Sigmoid colon (tissue), 7 donors: Measurements from ENCODE around the gene POLR2M. TPM values are rescaled to one million over a fixed set of nuclear protein-coding genes. Genes with fewer than 3 reads are reported as not detected.

Experiments used
- DNase-seq: peaks from one replicate; pipeline ENCODE4 v3.0.0-alpha.2; 2019
- H3K27ac ChIP-seq, 4 donors: fragments of 200-600 bp; sonication (generic); one replicate each; pipeline ENCODE4 v1.5.1; 2016 to 2019; ENCODE audit warnings: mild to moderate bottlenecking in 1 of 4
- H3K27me3 ChIP-seq, 3 donors: fragments of 200-600 bp; sonication (generic); one replicate each; pipeline ENCODE4 v1.5.1; 2019; ENCODE audit warnings: mild to moderate bottlenecking in 1 of 3
- H3K36me3 ChIP-seq, 4 donors: fragments of 200-600 bp; sonication (generic); one replicate each; pipeline ENCODE4 v1.5.1; 2016 to 2019
- H3K4me1 ChIP-seq, 4 donors: fragments of 200-600 bp; sonication (generic); one replicate each; pipeline ENCODE4 v1.5.1; 2017 to 2019
- H3K4me3 ChIP-seq, 4 donors: fragments of 200-600 bp; sonication (generic); one replicate each; pipeline ENCODE4 v1.5.1; 2017 to 2019; ENCODE audit warnings: mild to moderate bottlenecking in 2 of 4, moderate library complexity in 1 of 4
- H3K9me3 ChIP-seq, 4 donors: fragments of 200-600 bp in 3 of 4; sonication (generic) in 3 of 4; one replicate each; pipeline versions ENCODE4 v1.5.1 to v1.6.1; 2013 to 2019
- EP300 ChIP-seq, 4 donors: sonication (generic); formaldehyde crosslinking; IDR thresholded peaks; one replicate each; pipeline ENCODE4 v1.6.1; 2017; ENCODE audit warnings: antibody characterized with exemption in 4 of 4
- POLR2A ChIP-seq, 2 donors: fragments of 450-650 bp; IDR thresholded peaks; one replicate each; pipeline ENCODE4 v1.6.1; 2016; ENCODE audit warnings: antibody characterized with exemption in 2 of 2, mild to moderate bottlenecking in 2 of 2, moderate library complexity in 2 of 2
- POLR2AphosphoS5 ChIP-seq, 4 donors: sonication (generic); formaldehyde crosslinking; IDR thresholded peaks; one replicate each; pipeline ENCODE4 v1.6.1; 2017; ENCODE audit warnings: antibody characterized with exemption in 4 of 4
- WGBS, 2 donors: extraction: QIAGEN DNeasy Blood & Tissue Kit; methylation state at CpG; one replicate each; pipeline ENCODE4 v1.1.7; 2013; 5-methylcytosine and 5-hydroxymethylcytosine counted together
- intact Hi-C: fragments of 100-400 bp; cut with DNase I; formaldehyde crosslinking; loops from one replicate; pipeline ENCODE4 v1.15.1; 2023
- polyA plus RNA-seq, 3 donors: library from polyadenylated mRNA; stranded (reverse); fragments of 200-250 nt; gene quantifications; one replicate each; pipeline ENCODE4 v1.2.3, GENCODE V29; 2013
- total RNA-seq, 4 donors: library from RNA; depleted of rRNA; stranded (reverse); fragments of >200 nt; gene quantifications; one replicate each; pipeline ENCODE4 v1.1.0, GENCODE V29; 2016
- TF ChIP-seq, protein P1 (sequence below), 4 experiments: fragments of 450-650 bp in 3 of 4; fragments of 200-600 bp in 1 of 4; IDR thresholded peaks; one replicate each; pipeline ENCODE4 v1.5.1; 2016 to 2019; ENCODE audit warnings: antibody characterized with exemption in 4 of 4, mild to moderate bottlenecking in 3 of 4, moderate library complexity in 2 of 4
- donor health status: healthy with polysubstance abuse.
- donor health status: Bipolar disorder and iron deficiency.
- donor health status: healthy.

The POLR2M gene
- total and polyA plus RNA-seq, 7 donors = 42.0 to 264 (median 119) TPM

GRCh38 chr15:57698243-57698642 is 8.3 kb upstream of the POLR2M start:
- H3K4me1 ChIP-seq = peaks cover 0 to 18% (median 10%) of the 10 kb centered on the region in 4 donors
- TF ChIP-seq POLR2AphosphoS5 (IDR thresholded peaks at IDR 0.05) (no peak), POLR2A (IDR thresholded peaks at IDR 0.05) (no peak), EP300 (IDR thresholded peaks at IDR 0.05) (no peak)
- TF ChIP-seq, protein P1, sequence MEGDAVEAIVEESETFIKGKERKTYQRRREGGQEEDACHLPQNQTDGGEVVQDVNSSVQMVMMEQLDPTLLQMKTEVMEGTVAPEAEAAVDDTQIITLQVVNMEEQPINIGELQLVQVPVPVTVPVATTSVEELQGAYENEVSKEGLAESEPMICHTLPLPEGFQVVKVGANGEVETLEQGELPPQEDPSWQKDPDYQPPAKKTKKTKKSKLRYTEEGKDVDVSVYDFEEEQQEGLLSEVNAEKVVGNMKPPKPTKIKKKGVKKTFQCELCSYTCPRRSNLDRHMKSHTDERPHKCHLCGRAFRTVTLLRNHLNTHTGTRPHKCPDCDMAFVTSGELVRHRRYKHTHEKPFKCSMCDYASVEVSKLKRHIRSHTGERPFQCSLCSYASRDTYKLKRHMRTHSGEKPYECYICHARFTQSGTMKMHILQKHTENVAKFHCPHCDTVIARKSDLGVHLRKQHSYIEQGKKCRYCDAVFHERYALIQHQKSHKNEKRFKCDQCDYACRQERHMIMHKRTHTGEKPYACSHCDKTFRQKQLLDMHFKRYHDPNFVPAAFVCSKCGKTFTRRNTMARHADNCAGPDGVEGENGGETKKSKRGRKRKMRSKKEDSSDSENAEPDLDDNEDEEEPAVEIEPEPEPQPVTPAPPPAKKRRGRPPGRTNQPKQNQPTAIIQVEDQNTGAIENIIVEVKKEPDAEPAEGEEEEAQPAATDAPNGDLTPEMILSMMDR (IDR thresholded peaks at IDR 0.05) = no peak
- H3K27ac ChIP-seq = no peak overlapping the region
- intact Hi-C loops = no loop called here
- H3K4me3 ChIP-seq = no peak overlapping the region
- no peaks in the 10 kb centered on the region for H3K9me3 ChIP-seq
- no peak for DNase-seq
- H3K27me3 ChIP-seq = no peaks in the 10 kb centered on the region
- H3K36me3 ChIP-seq = no peaks in the 10 kb centered on the region

DNA sequence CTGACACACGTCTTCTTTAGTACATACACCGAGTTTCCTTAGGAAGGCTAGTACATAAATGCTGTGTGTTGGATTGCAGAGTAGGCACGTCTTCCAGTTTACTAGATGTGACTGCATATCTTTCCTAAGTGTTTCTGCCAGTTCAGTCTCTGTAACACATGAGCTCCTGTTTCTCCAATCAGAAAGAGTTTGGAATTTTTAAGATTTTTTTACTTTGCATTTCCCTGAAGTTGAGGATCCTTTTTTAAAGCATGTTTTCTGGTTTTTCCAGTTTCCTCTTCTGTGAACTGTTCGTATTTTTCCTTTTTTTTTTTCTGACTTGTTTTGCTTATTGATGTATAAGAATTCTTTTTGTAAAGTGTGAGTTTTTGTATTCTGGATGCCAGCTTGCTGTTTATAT is 7.5 kb upstream of the POLR2M start:
- TF ChIP-seq POLR2A (IDR thresholded peaks at IDR 0.05) (no peak), EP300 (IDR thresholded peaks at IDR 0.05) (no peak), POLR2AphosphoS5 (IDR thresholded peaks at IDR 0.05) (no peak)
- TF ChIP-seq, protein P1 (IDR thresholded peaks at IDR 0.05) = no peak

GRCh38 chr15:57703387-57703786 is 3.1 kb upstream of the POLR2M start:
- intact Hi-C loops = no loop called here
- Histone ChIP-seq H3K4me1 (peaks cover 0 to 17% (median 10%) of the 10 kb centered on the region in 4 donors), H3K4me3 (no peak overlapping the region), H3K9me3 (no peaks in the 10 kb centered on the region), H3K27ac (no peak overlapping the region), H3K27me3 (no peaks in the 10 kb centered on the region), H3K36me3 (no peaks in the 10 kb centered on the region)
- no peak for DNase-seq
- TF ChIP-seq, protein P1 (IDR thresholded peaks at IDR 0.05) = no peak
- TF ChIP-seq EP300 (IDR thresholded peaks at IDR 0.05) (no peak), POLR2AphosphoS5 (IDR thresholded peaks at IDR 0.05) (no peak), POLR2A (IDR thresholded peaks at IDR 0.05) (no peak)
- 22 to 41% methylated on average over 2 of the region's 2 CpGs for WGBS, 2 donors

More for the DNA sequence above, 7.5 kb upstream of the POLR2M start:
- Histone ChIP-seq H3K36me3 (no peaks in the 10 kb centered on the region), H3K9me3 (no peaks in the 10 kb centered on the region), H3K27me3 (no peaks in the 10 kb centered on the region), H3K27ac (no peak overlapping the region), H3K4me1 (peaks cover 0 to 10% (median 6%) of the 10 kb centered on the region in 4 donors), H3K4me3 (no peak overlapping the region)
- intact Hi-C loops = no loop called here
- 82 to 88% methylated on average over 4 of the region's 4 CpGs for WGBS, 2 donors
- DNase-seq = no peak

GRCh38 chr15:57704441-57704840 is 2.1 kb upstream of the POLR2M start:
- DNase-seq = no peak
- peaks cover 0 to 27% (median 19%) of the 10 kb centered on the region in 4 donors for H3K4me1 ChIP-seq
- no peaks in the 10 kb centered on the region for H3K9me3 ChIP-seq
- H3K4me3 ChIP-seq = no peak overlapping the region
- H3K27me3 ChIP-seq = no peaks in the 10 kb centered on the region
- H3K27ac ChIP-seq = no peak overlapping the region
- WGBS, 2 donors = 91% methylated on average over 3 of the region's 3 CpGs
- TF ChIP-seq POLR2A (IDR thresholded peaks at IDR 0.05) (no peak), POLR2AphosphoS5 (IDR thresholded peaks at IDR 0.05) (no peak), EP300 (IDR thresholded peaks at IDR 0.05) (no peak)
- TF ChIP-seq, protein P1 (IDR thresholded peaks at IDR 0.05) = no peak
- intact Hi-C loops = no loop called here
- H3K36me3 ChIP-seq = peaks cover 0 to 6% (median 3%) of the 10 kb centered on the region in 4 donors
